ENCODE data around the gene SH3BGRL2.
"Not testable (repeated sequence)": the region's sequence is repeated elsewhere in the genome, so short reads cannot be mapped to it uniquely, and the experiment has no call there.

The SH3BGRL2 gene

DNA sequence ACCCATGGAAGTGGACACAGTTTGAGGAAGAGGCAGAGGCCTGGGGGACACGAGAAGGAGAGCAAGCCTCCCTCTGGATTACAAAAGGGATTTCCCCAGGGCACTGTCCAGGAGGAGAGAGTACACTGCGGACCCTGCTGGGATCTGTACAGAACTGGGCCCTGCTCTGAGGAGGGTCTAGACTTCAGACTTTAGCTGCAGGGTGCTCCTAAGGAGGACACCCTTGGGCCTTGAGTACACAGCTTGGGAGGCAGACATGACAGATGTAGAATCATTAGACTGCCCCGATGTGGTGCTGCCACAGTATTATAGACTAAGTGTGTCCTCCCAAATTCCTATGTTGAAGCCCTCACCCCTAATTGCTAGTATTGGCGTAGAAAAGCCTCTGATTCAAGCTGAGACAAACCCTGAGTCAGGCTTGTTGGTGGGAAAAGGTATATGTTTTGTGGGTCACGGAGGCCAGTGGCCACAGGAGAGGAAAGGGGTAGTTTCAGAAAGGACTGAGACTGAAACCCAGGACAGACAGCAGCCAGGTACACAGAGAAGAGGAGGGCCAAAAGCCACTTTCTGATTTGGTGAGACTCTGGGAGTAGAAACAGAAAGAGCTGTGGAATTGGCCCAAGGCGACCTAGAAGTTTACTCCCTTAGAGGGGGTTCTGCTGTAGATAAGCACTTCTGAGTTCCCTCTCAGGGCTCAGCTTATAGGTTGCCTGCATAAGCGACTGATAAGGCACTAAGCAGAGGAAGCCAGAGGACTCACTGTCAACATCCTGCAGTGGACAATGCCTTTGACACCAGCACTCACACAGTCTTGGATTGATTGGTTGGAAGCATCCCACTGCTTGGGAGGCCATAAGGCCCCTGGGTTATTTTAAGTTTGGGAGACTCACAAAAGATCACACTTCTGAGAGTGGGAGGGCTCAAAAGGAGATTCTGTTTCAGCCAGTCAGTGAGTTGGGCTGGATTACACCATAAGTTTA lies 16.5 kb upstream of the SH3BGRL2 start:
- peaks cover 3% of the 10 kb centered on the region for H3K4me1 ChIP-seq (ENCODE audit: insufficient read depth, insufficient read length)
- DNase-seq (ENCODE audit: low read depth, low spot score), result no peak
- H3K4me3 ChIP-seq (ENCODE audit: insufficient read length, low read depth), result no peak overlapping the region
- no peaks in the 10 kb centered on the region for H3K27me3 ChIP-seq (ENCODE audit: insufficient read depth, insufficient read length)
- H3K36me3 ChIP-seq (ENCODE audit: insufficient read depth, insufficient read length, low read length), result no peaks in the 10 kb centered on the region
- no peaks in the 10 kb centered on the region for H3K9me3 ChIP-seq (ENCODE audit: insufficient read depth, low read length)
- H3K9ac ChIP-seq (ENCODE audit: insufficient read length, low read depth), result no peak overlapping the region
- TF ChIP-seq SUZ12 (IDR thresholded peaks at IDR 0.05; ENCODE audit: extremely low read depth, insufficient read depth, insufficient read length), result no peak
- no peak for TF ChIP-seq YY1 (IDR thresholded peaks at IDR 0.05; ENCODE audit: insufficient read depth, insufficient read length)
- TF ChIP-seq ZNF274 (IDR thresholded peaks at IDR 0.05; ENCODE audit: low read depth, low read length), result no peak

DNA sequence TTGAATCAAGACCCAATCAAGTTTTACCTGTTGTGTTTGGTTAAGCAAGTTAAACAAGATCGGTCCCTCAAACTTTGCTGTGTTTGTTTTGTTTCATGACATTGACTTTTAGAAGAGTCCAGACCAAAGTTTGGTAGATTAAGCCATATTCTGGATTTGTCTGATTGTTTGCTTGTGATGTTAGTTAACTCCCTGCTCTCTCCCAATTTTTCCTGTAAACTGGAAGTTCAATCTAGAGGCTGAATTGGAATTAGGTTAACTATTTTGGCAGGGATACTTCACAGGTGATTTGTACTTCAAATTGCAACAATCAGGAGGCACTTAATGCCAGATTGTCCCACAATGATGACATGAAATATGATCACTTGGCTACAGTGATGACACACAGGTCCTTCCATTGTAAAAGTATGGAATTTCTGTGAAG lies 13.6 kb upstream of the SH3BGRL2 start:
- no peak overlapping the region for H3K9ac ChIP-seq (ENCODE audit: insufficient read length, low read depth)
- no peaks in the 10 kb centered on the region for H3K27me3 ChIP-seq (ENCODE audit: insufficient read depth, insufficient read length)
- TF ChIP-seq SUZ12 (IDR thresholded peaks at IDR 0.05; ENCODE audit: extremely low read depth, insufficient read depth, insufficient read length) (no peak), ZNF274 (IDR thresholded peaks at IDR 0.05; ENCODE audit: low read depth, low read length) (no peak), YY1 (IDR thresholded peaks at IDR 0.05; ENCODE audit: insufficient read depth, insufficient read length) (no peak)
- H3K4me1 ChIP-seq (ENCODE audit: insufficient read depth, insufficient read length), result peaks cover 3% of the 10 kb centered on the region
- no peaks in the 10 kb centered on the region for H3K9me3 ChIP-seq (ENCODE audit: insufficient read depth, low read length)
- no peak for DNase-seq (ENCODE audit: low read depth, low spot score)
- no peak overlapping the region for H3K4me3 ChIP-seq (ENCODE audit: insufficient read length, low read depth)
- H3K36me3 ChIP-seq (ENCODE audit: insufficient read depth, insufficient read length, low read length), result no peaks in the 10 kb centered on the region

DNA sequence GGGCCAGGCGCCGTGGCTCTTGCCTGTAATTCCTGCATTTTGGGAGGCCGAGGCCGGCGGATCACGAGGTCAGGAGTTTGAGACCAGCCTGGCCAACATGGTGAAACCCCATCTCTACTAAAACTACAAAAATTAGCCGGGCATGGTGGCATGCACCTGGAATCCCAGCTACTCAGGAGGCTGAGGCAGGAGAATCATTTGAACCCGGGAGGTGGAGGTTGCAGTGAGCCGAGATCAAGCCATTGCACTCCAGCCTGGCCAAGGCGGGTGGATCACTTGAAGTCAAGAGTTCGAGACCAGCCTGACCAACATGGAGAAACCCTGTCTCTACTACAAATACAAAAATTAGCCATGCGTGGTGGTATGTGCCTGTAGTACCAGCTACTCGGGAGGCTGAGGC lies 12.7 kb upstream of the SH3BGRL2 start:
- not testable (repeated sequence) for H3K27me3 ChIP-seq (ENCODE audit: insufficient read depth, insufficient read length); H3K4me3 ChIP-seq (ENCODE audit: insufficient read length, low read depth); DNase-seq (ENCODE audit: low read depth, low spot score); H3K9ac ChIP-seq (ENCODE audit: insufficient read length, low read depth); H3K4me1 ChIP-seq (ENCODE audit: insufficient read depth, insufficient read length); H3K9me3 ChIP-seq (ENCODE audit: insufficient read depth, low read length); H3K36me3 ChIP-seq (ENCODE audit: insufficient read depth, insufficient read length, low read length)

DNA sequence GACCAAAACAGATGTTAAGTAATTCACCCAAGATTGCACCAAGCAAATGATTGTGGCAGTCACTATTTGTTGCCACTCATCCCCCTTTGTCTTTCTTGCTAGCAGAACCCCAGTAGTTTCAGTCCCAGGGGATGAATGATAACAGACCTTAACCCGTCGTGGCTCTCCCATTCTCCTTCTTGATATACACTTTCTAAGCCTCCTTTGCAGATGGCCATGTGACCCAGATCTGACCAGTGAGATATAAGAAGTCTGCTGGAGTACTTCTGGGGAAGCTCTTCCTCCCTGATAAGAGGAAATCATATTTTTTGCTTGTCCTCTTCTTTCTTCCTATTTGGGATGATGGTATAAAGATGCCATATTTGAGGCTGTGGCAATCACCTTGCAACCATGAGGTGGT lies 9.6 kb upstream of the SH3BGRL2 start:
- DNase-seq (ENCODE audit: low read depth, low spot score), result no peak
- no peaks in the 10 kb centered on the region for H3K4me1 ChIP-seq (ENCODE audit: insufficient read depth, insufficient read length)
- TF ChIP-seq ZNF274 (IDR thresholded peaks at IDR 0.05; ENCODE audit: low read depth, low read length), result no peak
- no peak for TF ChIP-seq YY1 (IDR thresholded peaks at IDR 0.05; ENCODE audit: insufficient read depth, insufficient read length)
- no peak for TF ChIP-seq SUZ12 (IDR thresholded peaks at IDR 0.05; ENCODE audit: extremely low read depth, insufficient read depth, insufficient read length)
- no peak overlapping the region for H3K4me3 ChIP-seq (ENCODE audit: insufficient read length, low read depth)
- no peak overlapping the region for H3K9ac ChIP-seq (ENCODE audit: insufficient read length, low read depth)
- no peaks in the 10 kb centered on the region for H3K9me3 ChIP-seq (ENCODE audit: insufficient read depth, low read length)
- no peaks in the 10 kb centered on the region for H3K27me3 ChIP-seq (ENCODE audit: insufficient read depth, insufficient read length)
- H3K36me3 ChIP-seq (ENCODE audit: insufficient read depth, insufficient read length, low read length), result no peaks in the 10 kb centered on the region

DNA sequence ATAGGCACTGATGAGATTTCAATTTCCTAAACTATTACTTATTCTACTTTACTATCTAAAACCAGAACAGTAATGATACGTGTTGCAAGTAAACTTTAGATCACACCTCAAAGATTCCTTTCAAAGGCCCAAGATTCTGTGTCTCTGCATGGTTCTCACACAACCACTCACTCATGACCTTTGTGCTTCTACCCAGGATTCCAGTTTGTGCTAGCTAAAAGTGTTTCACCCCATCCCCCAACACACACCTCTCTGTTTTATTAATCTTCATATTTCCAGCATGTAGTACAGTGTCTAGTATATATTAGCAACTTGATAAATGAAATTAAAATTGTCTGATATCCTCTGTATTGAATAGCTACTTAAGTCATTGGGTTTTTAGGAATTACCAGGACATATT lies 8.8 kb upstream of the SH3BGRL2 start:
- Histone ChIP-seq H3K36me3 (ENCODE audit: insufficient read depth, insufficient read length, low read length) (no peaks in the 10 kb centered on the region), H3K4me3 (ENCODE audit: insufficient read length, low read depth) (no peak overlapping the region), H3K9me3 (ENCODE audit: insufficient read depth, low read length) (no peaks in the 10 kb centered on the region), H3K9ac (ENCODE audit: insufficient read length, low read depth) (no peak overlapping the region), H3K27me3 (ENCODE audit: insufficient read depth, insufficient read length) (no peaks in the 10 kb centered on the region), H3K4me1 (ENCODE audit: insufficient read depth, insufficient read length) (no peaks in the 10 kb centered on the region)
- TF ChIP-seq SUZ12 (IDR thresholded peaks at IDR 0.05; ENCODE audit: extremely low read depth, insufficient read depth, insufficient read length), result no peak
- no peak for DNase-seq (ENCODE audit: low read depth, low spot score)

DNA sequence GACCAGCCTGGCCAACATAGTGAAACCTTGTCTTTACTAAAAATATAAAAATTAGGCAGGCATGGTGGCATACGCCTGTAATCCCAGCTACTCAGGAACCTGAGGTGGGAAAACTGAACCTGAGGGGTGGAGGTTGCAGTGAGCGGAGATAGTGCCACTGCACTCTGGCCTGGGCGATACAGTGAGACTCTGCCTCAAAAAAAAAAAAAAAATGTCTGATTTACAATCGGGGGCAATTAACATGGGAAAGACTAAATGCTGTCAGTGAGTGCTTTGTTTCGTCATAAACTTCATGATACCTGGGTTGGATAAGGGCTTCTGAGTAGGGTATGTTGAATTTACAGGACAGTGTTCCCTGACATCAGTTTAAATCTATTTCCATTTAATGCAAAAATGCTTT lies 8.0 kb upstream of the SH3BGRL2 start:
- TF ChIP-seq YY1 (IDR thresholded peaks at IDR 0.05; ENCODE audit: insufficient read depth, insufficient read length), result no peak
- TF ChIP-seq SUZ12 (IDR thresholded peaks at IDR 0.05; ENCODE audit: extremely low read depth, insufficient read depth, insufficient read length), result no peak
- no peak for TF ChIP-seq ZNF274 (IDR thresholded peaks at IDR 0.05; ENCODE audit: low read depth, low read length)
- no peak overlapping the region for H3K4me3 ChIP-seq (ENCODE audit: insufficient read length, low read depth)
- DNase-seq (ENCODE audit: low read depth, low spot score), result no peak
- no peak overlapping the region for H3K9ac ChIP-seq (ENCODE audit: insufficient read length, low read depth)
- H3K9me3 ChIP-seq (ENCODE audit: insufficient read depth, low read length), result no peaks in the 10 kb centered on the region
- H3K27me3 ChIP-seq (ENCODE audit: insufficient read depth, insufficient read length), result no peaks in the 10 kb centered on the region
- no peaks in the 10 kb centered on the region for H3K36me3 ChIP-seq (ENCODE audit: insufficient read depth, insufficient read length, low read length)
- no peaks in the 10 kb centered on the region for H3K4me1 ChIP-seq (ENCODE audit: insufficient read depth, insufficient read length)

DNA sequence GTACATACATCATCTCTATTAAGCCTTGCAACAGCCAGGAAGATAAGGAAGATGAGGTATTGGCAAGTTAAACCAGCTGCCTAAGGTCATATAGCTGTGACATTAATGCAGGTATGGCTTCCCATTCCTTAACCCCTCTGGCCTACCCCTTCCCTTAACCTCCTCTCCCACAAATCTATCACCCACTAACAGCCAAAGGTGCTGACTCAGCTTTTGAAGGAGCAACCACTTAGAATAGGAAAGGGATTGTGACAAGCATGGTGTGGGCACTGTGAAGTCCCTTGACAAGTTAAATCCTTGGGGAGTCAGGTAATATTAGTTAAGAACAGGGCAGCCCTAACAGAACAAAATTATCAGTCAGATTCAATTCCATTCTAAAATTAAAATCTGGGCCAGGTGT lies 5.4 kb upstream of the SH3BGRL2 start:
- H3K9ac ChIP-seq (ENCODE audit: insufficient read length, low read depth), result no peak overlapping the region
- no peak overlapping the region for H3K4me3 ChIP-seq (ENCODE audit: insufficient read length, low read depth)
- TF ChIP-seq SUZ12 (IDR thresholded peaks at IDR 0.05; ENCODE audit: extremely low read depth, insufficient read depth, insufficient read length) (no peak), ZNF274 (IDR thresholded peaks at IDR 0.05; ENCODE audit: low read depth, low read length) (no peak), YY1 (IDR thresholded peaks at IDR 0.05; ENCODE audit: insufficient read depth, insufficient read length) (no peak)
- no peak for DNase-seq (ENCODE audit: low read depth, low spot score)
- H3K27me3 ChIP-seq (ENCODE audit: insufficient read depth, insufficient read length), result peaks cover 12% of the 10 kb centered on the region
- no peaks in the 10 kb centered on the region for H3K9me3 ChIP-seq (ENCODE audit: insufficient read depth, low read length)
- H3K4me1 ChIP-seq (ENCODE audit: insufficient read depth, insufficient read length), result no peaks in the 10 kb centered on the region
- H3K36me3 ChIP-seq (ENCODE audit: insufficient read depth, insufficient read length, low read length), result no peaks in the 10 kb centered on the region

Data from NT2/D1 (cell line).